NCI-H2029 treated with DMSO at 0.1 percent for 48 hours (cell line): ENCODE measurements around the gene SNRNP70.

Experiments used
- DNase-seq: peaks from one replicate; lab custom pipeline; 2025; lab: John Stamatoyannopoulos, UW

The SNRNP70 gene

GRCh38 chr19:49102303-49102702 is 17.1 kb downstream of the SNRNP70 start:
- no peak for DNase-seq

- no peak for DNase-seq
Measured at GRCh38 chr19:49103331-49104085, 18.3 kb downstream of the SNRNP70 start.

GRCh38 chr19:49104229-49104864 is 19.1 kb downstream of the SNRNP70 start:
- no peak for DNase-seq

DNA sequence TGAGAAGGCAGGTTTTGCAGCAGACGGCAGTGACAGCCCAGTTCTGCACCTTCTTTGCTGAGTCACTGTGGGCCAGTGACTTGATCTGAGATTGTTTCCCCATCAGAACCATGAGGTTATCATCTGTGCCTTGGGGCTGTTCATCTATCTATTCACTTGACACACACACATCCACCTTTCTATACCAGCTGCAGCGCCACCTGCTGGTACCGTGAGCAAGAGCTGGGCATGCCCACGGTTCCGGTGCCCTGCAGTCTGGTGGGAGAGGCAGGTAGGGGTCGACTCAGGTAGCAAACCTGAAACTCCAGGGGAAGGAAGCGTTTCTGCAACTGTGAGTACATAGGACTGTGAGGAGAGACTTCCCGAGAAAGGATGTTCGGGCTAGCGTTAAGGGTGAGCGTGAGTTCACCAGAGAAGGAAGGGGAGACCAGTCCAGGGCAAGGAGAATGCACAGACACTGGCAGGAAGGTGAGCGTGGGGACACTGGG is 21.4 kb downstream of the SNRNP70 start:
- DNase-seq = no peak

DNA sequence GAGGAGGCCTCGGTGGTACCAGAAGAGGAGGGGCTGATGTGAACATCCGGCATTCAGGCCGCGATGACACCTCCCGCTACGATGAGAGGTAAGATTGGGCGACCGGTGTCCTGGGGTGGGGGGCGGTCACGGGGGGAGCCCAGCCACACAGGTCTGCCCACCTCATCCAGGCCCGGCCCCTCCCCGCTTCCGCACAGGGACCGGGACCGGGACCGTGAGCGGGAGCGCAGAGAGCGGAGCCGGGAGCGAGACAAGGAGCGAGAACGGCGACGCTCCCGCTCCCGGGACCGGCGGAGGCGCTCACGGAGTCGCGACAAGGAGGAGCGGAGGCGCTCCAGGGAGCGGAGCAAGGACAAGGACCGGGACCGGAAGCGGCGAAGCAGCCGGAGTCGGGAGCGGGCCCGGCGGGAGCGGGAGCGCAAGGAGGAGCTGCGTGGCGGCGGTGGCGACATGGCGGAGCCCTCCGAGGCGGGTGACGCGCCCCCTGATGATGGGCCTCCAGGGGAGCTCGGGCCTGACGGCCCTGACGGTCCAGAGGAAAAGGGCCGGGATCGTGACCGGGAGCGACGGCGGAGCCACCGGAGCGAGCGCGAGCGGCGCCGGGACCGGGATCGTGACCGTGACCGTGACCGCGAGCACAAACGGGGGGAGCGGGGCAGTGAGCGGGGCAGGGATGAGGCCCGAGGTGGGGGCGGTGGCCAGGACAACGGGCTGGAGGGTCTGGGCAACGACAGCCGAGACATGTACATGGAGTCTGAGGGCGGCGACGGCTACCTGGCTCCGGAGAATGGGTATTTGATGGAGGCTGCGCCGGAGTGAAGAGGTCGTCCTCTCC is 22.6 kb downstream of the SNRNP70 start:
- no peak for DNase-seq

DNA sequence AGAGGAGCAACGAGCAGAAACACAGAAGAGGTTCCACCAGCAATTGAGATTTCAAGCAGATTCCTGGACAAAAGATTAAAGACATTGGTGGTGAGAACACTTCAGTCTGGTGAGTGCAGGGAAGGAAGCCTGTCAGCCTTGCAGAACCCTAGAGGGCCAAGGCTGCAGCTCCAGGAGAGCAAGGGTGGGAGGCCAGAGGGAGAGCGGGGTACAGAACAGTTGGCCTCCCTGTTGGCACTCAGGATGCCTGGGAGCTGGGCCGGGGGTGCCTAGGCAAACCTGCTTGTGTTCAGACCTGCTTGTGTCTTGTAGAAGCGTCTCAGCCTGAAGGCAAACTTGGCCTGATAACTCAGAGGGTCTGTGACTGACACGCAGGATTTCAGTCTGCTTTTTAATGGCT is 23.8 kb downstream of the SNRNP70 start:
- DNase-seq = no peak

DNA sequence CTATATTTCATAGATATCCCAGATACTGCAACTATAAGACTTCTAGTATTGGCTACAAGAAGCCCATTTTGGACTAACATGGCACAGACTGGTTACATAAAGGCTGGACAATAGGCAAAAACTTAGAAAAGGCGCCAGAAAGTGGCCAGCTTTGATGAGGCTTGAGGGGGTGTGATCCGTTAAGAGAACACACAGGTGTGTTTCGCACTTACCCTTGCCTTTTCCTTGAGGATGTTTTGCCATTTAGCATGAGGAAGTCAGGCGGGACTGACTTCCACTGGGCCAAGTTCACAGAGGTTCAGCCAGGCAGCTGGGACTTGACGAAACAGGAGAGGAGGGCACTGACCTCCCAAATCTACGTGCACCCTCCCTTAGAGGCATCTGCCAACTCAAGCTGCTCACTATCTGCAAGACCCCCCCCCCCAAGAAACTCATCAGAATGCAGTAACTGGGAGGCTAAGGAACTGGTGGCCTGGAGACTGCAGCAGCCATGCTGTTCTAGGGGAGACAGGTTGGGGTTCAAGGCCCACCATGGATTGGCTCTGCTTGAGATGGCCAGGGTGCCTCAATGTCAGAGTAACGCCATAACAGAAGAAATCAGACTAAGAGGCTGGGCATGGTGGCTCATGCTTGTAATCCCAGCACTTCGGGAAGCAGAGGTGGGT is 24.4 kb downstream of the SNRNP70 start:
- no peak for DNase-seq

- DNase-seq = no peak
Measured at GRCh38 chr19:49110567-49110966, 25.3 kb downstream of the SNRNP70 start.

GRCh38 chr19:49111218-49111998 is 26.2 kb downstream of the SNRNP70 start:
- DNase-seq = no peak

- peak; percentile 42 for DNase-seq
Measured at GRCh38 chr19:49113762-49114629, 28.7 kb downstream of the SNRNP70 start, which contains the start of gene LIN7B. Gene LIN7B (plus strand): TSS chr19:49114370. CDS start chr19:49114405, 35 bp downstream.

GRCh38 chr19:49114630-49115363 is 29.5 kb downstream of the SNRNP70 start:
- DNase-seq = no peak

- no peak for DNase-seq
Measured at GRCh38 chr19:49116544-49116943, 31.3 kb downstream of the SNRNP70 start.

GRCh38 chr19:49117677-49118564 is 32.7 kb downstream of the SNRNP70 start:
- DNase-seq = no peak

DNA sequence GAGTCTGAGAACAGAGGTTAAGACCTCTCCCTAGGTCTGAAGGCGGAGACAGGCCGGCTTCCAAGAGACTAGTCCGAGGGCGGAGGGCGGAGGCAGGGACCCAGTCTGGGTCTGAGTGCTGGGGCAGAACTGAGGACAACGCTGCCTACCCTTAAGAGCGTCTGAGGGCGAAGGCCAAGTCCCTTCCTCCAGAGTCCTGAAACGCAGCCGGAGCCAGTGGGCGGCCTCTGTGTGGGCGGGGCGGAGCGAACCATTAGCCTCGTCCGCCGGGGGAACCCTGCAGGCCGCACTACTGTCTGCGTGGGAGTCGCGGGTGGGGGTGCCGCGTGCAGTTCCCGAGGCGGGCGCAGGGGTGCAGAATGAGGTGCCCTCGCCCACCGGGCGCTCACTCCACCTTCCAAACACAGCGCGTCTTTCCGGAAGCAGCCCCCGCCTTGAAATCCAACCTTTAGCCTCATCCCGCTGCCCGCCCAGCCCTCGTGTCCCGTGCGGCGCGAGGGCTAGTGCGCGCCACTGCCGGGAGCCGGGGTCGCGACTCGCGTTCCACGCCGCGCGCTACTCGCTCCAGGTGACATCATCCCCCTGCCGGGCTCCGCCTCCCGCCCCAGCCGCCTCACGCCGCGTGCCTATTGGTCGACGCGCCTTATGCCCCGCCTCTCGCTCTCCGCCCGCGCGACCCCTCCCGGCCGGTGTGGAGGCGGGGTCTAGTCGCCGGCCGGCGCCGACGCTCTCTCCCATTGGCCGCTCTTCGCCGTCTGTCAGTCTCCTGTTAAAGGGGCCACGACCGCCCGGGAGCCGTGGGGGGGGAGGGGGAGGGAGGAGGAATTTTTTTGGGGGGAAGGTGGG is 33.5 kb downstream of the SNRNP70 start, which contains the start of gene C19orf73:
Gene C19orf73 (minus strand): TSS at position 579 of the 846 bp plus-strand sequence. CDS start 121 bp downstream, at position 458.
- peak; percentile 66 for DNase-seq

DNA sequence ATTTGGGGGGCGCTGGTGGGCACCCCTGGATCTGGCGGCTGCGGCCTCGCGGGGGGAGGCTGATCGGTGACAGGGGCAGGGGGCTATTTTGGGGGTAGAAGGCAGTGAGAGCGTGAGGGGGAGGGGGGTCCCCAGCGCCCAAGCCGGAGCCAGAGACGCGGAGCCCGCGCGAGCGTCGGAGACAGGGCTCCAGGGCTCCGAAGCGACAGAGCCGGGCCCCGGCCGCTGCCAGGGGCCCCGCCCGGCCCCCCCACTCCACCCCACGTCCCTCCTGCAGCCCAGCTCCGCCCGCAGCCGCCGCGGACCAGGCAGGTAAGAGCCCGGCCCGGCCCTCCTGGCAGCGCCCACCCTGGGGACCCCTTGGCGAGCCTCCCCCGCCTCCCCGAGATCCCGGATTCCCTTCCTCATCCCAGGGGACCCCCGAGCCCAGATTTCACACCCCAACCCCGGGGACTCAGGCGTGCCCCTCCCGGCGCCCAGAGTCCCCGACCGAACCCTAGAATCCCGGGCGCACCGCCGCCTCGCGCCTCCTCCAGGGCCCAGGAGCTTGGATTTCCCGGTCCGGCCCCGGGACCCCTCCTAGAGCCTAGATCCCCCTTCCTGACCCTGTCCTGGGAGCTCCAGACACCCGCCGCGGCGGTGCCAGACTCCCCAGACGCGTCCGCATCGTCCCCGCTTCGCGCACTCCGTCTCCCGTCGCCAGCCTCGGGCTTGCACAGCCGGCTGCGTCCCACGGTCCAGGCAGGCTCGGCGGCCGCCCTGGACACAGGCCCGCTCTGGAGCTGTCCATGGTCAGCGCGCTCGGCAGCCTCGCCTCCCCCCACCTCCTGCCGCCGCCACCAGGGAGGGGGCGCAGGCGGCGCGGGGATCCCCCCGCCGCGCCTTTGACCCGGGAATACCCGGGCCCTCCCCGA is 34.4 kb downstream of the SNRNP70 start, which contains the start of gene PPFIA3:
Gene PPFIA3 (plus strand): TSS at position 134 of the 914 bp plus-strand sequence. CDS start 8,330 bp downstream, outside the sequence.
- no peak for DNase-seq

GRCh38 chr19:49120325-49120683 is 35.1 kb downstream of the SNRNP70 start:
- no peak for DNase-seq
